Neural progenitor cell (in vitro differentiated cells): ENCODE data around the gene PIGV.

Experiments
- CTCF ChIP-seq: fragments of 200-600 bp; sonication (generic); IDR thresholded peaks from 2 replicates; pipeline ENCODE4 v1.5.1; 2017; ENCODE audit warnings: antibody characterized with exemption, mild to moderate bottlenecking
- EZH2 ChIP-seq: fragments of 200-600 bp; sonication (generic); IDR thresholded peaks from 2 replicates; pipeline ENCODE4 v1.6.1; 2017; ENCODE audit warnings: antibody characterized with exemption, mild to moderate bottlenecking, moderate library complexity

GRCh38 chr1:26797627-26798026 is 9.9 kb downstream of the PIGV start:
- TF ChIP-seq CTCF: no peak
- no peak for TF ChIP-seq EZH2
